ENCODE data around the gene SCT.

SCT gene

DNA sequence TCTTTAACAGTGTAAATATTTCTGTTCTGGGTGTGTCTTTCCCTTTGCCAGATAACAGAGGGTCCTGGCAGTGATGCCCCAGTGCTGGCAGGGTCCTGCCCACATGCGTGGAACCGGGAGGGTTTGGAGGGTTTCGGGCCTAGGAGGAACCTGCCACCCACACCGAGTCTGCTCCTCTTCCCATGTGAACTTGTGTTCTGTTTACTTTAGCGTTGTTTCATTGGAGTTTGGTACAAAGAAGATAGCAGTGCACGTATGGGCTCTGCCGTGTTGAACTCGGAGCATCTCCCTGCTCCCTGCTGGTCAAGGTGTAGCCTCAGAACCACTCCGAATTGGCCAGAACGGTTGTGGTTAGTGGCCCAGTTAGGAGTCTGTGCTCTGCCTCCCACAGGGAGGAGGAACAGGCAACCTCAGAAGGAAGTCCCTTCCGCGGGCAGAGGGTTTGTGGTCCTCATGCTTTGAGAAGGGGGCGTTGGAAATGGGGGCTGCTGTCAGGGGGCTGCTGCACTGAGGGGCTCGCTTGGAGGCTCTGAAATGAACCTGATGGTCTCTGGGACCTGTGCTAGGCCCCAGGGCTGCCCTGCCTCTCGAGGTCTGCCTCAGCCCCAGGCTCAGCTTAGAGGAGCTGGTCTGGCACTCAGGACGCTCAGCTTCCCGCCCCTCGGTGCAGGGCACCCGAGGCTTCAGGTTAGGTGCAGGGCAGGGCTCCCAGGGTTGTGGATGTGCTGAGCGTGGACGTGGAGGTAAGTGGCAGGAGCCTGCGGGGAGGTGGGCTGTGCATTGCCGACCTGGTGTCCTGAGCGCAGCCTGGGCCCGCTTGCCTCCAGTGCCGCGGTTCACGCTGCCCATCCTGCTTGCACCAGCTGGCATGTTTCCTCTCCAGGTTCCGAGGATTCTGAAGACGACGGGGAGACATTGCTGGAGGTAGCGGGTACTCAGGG is 40.3 kb downstream of the SCT start:
- DNase-seq (ENCODE audit: low read depth) = no peak

DNA sequence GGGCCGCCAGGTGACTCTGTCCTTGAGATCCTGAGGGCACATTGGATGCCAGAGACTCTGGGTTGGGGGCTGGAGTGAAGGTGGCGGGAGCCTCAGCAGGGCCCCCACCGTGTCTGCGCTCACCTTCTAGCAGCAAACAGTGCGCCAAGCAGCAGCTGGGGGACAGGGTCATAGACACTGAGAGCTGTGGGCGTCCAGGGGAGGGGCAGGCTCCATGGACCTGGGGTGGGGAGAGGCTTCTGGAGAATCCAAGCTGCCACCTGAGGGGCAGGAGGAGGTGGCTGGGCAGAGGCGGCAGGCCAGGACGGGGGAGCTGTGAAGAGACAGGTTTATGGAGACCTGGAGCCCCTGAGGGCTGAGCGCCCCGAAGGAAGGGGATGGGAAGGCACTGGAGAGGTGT is 42.7 kb downstream of the SCT start:
- DNase-seq (ENCODE audit: low read depth) = no peak

DNA sequence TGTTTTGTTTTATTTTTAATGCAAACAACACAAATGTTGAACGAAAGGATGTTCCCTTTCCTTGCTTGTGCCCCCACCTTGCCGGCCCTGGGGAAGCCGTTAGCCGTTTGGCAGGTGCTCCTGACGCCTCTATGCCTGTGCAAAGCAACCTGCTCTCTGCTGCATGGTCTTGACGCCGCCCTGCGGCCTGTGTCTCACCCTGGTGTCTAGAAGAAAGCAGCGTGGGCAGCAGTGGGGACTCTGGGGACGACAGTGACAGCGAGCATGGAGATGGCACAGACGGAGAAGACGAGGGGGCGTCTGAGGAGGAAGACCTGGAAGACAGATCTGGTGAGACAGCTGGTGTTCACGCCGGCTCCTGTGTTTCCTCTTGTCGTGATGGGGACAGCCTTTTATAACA is 45.2 kb downstream of the SCT start:
- no peak for DNase-seq (ENCODE audit: low read depth)

DNA sequence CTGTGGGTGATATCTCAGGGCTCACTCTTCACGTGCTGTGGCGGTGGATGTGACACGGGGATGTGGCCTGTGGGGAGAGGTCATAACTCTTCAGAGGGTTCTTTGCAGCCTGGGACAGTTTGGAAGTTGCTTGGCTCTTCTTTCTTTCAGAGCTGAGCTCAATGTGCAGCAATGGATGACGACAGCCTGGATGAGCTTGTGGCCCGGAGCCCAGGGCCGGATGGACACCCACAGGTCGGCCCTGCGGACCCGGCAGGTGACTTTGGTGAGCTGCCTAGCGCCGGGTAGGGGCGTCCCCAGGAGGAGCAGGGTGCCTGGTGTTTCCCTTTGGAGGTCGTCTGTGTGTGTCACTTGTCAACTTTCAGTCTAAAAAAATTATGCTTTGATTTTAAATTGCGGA is 45.6 kb downstream of the SCT start:
- no peak for DNase-seq (ENCODE audit: low read depth)

DNA sequence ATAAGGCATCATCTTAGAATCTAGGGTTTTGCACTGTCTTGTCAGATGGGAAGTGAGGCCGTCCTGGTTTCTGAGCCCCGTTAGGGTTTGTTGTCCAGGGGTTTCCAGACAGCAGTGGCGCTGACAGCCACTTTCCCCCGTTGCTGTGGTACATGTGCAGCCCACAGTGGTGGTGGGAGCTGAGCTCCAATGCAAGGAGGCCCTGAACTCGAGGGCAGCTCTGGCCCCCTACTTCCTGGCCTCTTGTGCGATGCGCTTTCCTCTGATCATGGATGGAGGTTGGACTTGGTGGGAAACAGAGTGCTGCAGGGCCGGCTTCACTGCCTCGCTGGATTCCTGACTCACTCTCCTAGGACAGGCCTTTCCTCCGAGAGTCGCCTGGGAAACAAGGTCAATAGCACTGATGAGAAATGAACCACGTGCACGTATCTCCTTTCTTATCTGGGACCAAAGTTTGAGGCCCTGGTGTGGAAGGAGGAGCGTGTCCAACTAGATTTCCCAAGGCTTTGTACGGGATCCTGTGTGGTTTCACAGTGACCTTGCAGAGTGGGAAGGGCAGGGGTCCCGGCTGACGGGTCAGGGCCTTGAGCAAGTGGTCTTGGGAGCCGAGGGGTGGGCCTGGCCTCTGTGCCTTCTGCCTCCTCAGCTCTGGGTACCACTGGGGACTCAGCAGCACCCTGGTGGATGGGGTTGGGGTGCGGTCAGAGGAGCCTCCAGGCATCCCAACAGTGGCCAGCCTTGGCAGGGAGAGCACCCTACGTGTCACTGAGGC is 47.0 kb downstream of the SCT start:
- no peak for DNase-seq (ENCODE audit: low read depth)

DNA sequence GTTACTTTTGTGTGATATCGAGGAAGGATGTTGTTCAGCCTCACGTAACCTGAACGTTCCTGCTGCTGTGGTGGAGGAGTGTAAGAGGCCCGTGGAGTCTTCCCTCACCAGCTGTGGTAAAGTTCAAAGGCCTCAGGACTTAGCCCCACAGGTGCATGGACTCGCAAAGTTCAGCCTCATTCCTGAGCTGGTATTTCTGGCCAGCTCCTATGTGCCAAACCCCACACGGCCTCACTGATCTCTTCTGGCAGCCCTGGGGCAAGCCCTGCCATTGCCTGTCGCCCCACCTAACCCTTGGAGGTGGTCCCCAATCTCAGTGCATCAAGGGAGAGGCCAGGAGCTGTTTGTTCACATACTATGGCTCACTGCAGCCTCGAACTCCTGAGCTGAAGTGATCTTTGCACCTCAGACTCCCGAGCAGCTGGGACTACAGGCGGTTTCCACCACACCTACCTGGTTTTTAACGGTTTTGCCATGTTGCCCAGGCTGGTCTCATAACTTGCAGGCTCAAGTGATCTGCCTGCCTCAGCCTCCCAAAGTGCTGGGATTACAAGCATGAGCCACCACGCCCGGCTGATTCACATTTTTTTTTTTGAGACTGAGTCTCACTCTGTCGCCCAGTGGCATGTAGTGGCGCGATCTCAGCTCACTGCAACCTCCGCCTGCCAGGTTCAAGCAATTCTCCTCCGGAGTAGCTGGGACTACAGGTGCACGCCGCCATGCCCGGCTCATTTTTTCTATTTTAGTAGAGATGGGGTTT is 48.5 kb downstream of the SCT start:
- DNase-seq (ENCODE audit: low read depth) = no peak

DNA sequence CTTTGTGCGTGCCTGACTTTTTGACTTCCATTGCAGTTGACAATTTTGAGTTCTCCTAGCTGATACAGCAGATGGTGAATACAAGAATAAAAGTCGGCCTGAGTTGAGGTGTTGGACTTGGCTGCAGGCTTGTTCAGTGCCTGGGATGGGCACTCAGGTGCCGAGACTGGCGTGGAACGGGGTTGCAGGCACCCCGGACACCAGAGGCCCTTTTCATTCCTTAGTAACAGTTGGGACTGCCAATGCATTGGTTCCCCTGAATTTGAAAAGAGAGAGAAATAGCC is 49.4 kb downstream of the SCT start:
- DNase-seq (ENCODE audit: low read depth) = no peak

DNA sequence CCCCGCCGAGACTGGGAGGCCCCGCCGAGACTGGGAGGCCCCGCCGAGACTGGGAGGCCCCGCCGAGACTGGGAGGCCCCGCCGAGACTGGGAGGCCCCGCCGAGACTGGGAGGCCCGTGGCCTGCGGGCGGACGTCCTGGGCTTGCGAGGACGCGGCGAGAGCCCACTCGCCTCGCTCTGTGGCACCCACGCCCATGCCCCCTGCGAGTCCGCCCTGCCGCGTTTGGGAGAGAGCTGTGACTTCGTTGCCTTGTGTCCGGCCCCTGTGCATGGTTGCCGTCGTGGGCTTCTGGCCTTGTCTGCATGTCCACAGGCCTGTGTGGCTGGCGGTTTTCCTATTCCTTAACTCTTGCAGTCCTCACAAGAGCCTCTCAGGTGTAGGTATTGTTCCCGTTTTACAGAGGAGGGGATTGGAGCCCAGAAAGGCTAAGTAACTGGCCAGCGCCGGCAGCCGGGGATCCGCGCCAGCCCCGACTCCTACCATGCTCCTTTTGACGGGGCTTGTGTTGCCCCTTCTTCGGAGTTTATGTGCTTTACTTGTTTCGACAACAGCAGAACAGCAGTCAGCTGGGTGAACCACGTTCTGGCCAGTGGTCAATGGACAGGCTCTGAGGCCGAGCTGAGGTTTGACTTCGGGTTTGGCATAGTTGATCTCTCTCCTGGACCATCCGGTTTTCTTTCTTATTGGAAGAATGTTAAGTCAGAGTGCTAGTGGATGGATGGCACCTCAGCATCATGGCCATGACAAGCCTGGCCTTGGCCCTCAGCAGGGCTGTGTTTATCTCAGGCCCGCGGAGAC is 50.0 kb downstream of the SCT start:
- DNase-seq (ENCODE audit: low read depth) = no peak
